GM19455 (cell line): ENCODE results near the gene AQP11.
"Not testable (repeated sequence)": the region's sequence is repeated elsewhere in the genome, so short reads cannot be mapped to it uniquely, and the experiment has no call there.

Experiments used
- ATAC-seq: cut with Tn5 transposase; IDR thresholded peaks from one replicate; pipeline ENCODE4 v1.9.1; 2021; ENCODE audit not compliant: unreplicated experiment

AQP11 gene

GRCh38 chr11:77590194-77590782 lies 535 bp downstream of the AQP11 start:
- ATAC-seq: no peak

DNA sequence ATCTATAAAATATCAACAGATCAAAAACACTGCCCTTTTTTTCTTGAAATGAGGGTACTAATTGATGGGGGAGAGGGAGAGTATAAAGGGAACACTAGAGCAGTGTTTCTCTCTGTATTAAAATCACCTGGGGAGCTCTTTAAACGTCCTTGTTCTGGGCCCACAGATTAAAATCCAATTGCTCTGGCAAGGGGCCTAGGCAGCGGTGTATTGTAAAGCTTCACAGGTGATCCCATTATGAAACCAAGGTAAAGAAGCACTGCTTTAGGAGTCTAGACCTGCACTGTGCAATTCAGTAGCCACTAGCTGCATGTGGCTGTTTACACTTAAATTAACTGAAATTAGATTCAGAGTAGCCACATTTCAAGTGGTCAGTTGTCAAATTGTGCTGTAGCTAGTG lies 3.0 kb downstream of the AQP11 start:
- no peak for ATAC-seq

DNA sequence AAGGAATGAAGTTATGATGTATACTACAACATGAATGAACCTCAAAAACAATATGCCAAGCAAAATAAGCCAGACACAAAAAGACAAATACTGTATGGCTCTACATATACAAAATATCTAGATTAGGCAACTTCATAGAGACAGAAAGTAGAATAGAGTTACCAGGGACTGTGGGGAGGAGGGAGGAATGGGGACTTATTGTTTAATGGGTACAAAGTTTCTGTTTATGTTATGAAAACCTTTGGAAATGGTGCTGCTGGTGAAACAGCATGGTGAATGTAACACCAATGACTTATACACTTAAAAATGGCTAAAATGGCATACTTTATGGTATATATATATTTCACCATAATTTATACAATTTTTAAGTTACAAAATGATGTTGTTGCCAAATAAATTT lies 4.1 kb downstream of the AQP11 start:
- no peak for ATAC-seq

- ATAC-seq: no peak
Measured at GRCh38 chr11:77596626-77597025, 6.9 kb downstream of the AQP11 start.

DNA sequence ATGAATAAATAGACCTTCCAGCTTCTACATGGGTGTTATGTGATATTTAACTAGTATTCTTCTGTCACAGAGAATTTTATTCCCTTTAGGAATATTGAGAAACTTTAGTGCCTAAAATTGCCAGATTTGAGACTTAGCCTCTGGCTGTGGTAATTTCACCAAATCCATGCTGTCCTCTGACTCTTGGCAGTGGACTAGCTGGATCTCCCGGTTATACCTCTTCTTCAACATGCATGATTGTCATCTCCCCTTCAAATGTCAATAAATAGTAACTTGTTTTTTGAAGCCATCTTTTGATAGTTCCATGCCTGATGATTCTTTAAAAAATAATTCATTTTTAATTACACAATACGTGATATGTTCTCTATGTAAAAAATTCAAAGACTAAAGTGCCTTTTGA lies 8.4 kb downstream of the AQP11 start:
- no peak for ATAC-seq

- no peak for ATAC-seq
Measured at GRCh38 chr11:77602381-77603088, 12.8 kb downstream of the AQP11 start.

- no peak for ATAC-seq
Measured at GRCh38 chr11:77604281-77604680, 14.5 kb downstream of the AQP11 start.

DNA sequence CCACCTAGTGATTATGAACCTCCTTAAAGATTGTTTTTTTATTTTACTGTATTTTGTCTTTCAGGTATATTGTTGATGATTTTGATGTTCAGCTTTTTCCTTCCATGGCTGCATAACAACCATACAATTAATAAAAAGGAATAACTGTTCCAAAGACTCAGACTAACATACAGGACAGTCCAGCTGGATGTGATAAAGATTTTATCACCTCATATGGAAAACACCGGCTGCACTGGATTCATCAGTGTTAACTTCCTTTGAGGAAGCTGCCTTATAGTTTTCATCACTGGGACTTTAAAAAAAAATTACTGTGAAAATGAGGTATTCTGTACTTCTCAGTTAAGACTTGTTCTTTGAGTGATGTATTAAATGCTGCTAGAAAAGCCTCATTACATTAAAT lies 19.5 kb downstream of the AQP11 start:
- no peak for ATAC-seq

DNA sequence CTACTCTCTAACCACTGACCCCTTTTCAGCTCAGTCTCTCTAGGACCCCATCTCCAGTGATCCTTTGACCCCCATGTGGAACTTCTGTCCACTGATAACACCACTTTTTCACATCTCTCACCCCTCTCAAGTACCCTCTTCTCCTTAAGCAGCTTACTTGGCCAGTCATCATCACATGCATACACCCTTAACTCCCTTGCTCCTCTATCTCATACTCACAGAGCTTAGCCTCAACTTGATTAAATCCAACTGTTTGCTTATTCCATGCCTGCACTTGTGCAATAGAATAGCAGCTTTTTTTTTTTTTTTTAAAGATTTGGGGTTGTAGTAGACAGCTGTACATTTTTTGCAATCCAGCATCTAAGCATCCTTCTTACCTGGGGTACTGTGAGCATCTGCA lies 22.2 kb downstream of the AQP11 start:
- no peak for ATAC-seq

- no peak for ATAC-seq
Measured at GRCh38 chr11:77617892-77618291, 28.1 kb downstream of the AQP11 start.

- no peak for ATAC-seq
Measured at GRCh38 chr11:77619576-77620198, 29.9 kb downstream of the AQP11 start.

DNA sequence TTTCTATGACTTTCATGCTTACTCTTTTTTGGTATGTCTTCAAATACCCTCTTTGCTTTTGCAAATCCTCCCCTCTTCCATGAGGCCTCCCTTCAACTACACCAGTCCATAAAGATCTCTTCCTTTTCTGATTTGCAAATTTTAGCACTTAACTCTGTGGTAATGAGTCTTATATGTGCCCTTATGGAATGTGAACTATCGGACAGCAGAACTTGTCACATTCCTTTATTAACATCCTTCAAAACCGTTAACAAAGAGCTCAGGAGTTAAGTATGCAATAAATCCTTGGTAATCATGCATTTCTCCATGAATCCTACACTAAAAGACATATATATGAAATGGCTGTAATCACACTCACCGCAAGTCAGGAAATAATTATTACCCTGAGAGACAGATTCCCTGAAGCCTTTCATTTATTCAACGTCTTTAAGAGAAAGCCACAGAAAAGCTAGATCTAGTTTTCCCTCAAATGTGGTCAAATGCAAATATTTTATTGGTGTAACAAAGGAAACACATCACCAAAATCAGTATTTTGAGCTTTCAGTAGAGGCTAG lies 40.5 kb downstream of the AQP11 start:
- ATAC-seq: no peak

DNA sequence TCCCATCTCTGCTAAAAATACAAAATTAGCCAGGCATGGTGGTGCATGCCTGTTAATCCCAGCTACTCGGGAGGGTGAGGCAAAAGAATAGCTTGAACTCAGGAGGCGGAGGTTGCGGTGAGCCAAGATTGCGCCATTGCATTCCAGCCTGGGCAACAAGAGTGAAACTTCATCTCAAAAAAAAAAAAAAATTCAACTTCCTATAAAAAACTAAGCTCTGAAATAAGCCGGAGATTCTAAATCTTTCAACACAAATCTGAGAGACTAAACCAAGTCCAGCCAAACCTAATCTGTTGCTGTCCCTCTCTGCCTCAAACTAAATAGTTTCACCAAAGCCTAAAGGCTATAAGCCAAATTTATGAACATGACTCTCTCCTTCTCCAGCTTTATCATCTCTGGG lies 44.2 kb downstream of the AQP11 start:
- not testable (repeated sequence) for ATAC-seq

- no peak for ATAC-seq
Measured at GRCh38 chr11:77636731-77637344, 47.1 kb downstream of the AQP11 start.

GRCh38 chr11:77637345-77638165 lies 47.8 kb downstream of the AQP11 start, which contains the start of gene CLNS1A:
CLNS1A (minus strand) TSS chr11:77637794; CDS start chr11:77637714, 80 bp downstream.
- peak; percentile 99 for ATAC-seq

- no peak for ATAC-seq
Measured at GRCh38 chr11:77642228-77642627, 52.5 kb downstream of the AQP11 start.

- no peak for ATAC-seq
Measured at GRCh38 chr11:77644887-77645286, 55.1 kb downstream of the AQP11 start.

- no peak for ATAC-seq
Measured at GRCh38 chr11:77647654-77648305, 58.0 kb downstream of the AQP11 start.

- no peak for ATAC-seq
Measured at GRCh38 chr11:77650123-77650522, 60.4 kb downstream of the AQP11 start.

DNA sequence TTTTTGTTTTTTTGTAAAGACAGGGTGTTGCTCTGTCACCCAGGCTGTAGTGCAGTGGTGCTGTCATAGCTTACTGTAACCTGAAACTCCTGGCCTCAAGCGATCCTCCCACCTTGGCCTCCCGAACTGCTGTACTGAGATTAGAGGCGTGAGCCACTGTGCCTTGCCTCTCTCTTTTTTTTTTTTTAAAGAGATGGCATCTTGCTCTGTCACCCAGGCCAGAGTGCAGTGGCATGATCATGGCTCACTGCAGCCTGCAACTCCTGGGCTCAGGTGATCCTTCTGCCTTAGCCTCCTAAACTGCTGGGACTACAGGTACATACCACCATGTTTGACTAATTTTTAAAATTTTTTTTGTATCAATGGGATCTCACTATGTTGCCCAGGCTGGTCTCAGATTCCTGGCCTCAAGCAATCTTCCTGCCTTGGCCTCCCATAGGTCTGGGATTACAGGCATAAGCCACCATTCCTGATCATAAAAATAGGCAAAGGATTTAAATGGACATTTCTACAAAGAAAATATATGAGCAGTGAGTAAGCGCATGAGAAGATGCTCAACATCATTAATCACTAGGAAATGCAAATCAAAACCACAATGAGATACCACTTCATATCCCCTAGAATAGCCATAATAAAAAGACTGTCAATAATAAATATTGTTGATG lies 65.1 kb downstream of the AQP11 start:
- ATAC-seq: no peak
